CD8-positive, alpha-beta memory T cell (primary cell): ENCODE data around the gene STX7. TPM values are rescaled to one million over a fixed set of nuclear protein-coding genes. Genes with fewer than 3 reads are reported as not detected.

Source experiments
- CTCF ChIA-PET: fragments of 350-600 bp; sonication (Branson Sonifier 250); formaldehyde crosslinking; loops from one replicate; lab custom pipeline; 2021; ENCODE audit warnings: antibody characterized with exemption; lab: Charles Lee
- POLR2A ChIA-PET: fragments of 350-600 bp; sonication (Branson Sonifier 250); formaldehyde crosslinking; loops from one replicate; lab custom pipeline; 2021; ENCODE audit warnings: antibody characterized with exemption; lab: Charles Lee
- DNase-seq, 5 donors: peaks; one replicate each; pipeline versions ENCODE4 v3.0.0 to v3.0.0-alpha.2; 2020 to 2022; ENCODE audit warnings: mixed read lengths in 1 of 5
- H3K27ac ChIP-seq: one replicate; pipeline ENCODE4 v1.7.0; 2013; ENCODE audit warnings: low read depth, mild to moderate bottlenecking, low read length, moderate library complexity
- H3K27me3 ChIP-seq: 2 replicates; pipeline ENCODE4 v1.7.0; 2013; ENCODE audit warnings: low read length, mild to moderate bottlenecking; ENCODE audit not compliant: insufficient read depth, poor library complexity, severe bottlenecking
- H3K36me3 ChIP-seq: 2 replicates; pipeline ENCODE4 v1.7.0; 2013; ENCODE audit warnings: mild to moderate bottlenecking, low read length, moderate library complexity; ENCODE audit not compliant: insufficient read depth
- H3K4me1 ChIP-seq: 2 replicates; pipeline ENCODE4 v1.7.0; 2013; ENCODE audit warnings: mild to moderate bottlenecking, low read length, moderate library complexity; ENCODE audit not compliant: insufficient read depth
- H3K4me3 ChIP-seq: 2 replicates; pipeline ENCODE4 v1.7.0; 2013; ENCODE audit warnings: mild to moderate bottlenecking, low read length
- H3K9me3 ChIP-seq: 2 replicates; pipeline ENCODE4 v1.7.0; 2013; ENCODE audit warnings: mild to moderate bottlenecking, low read length
- H3K27ac Mint-ChIP-seq, 8 donors: one replicate each; pipeline ENCODE4 v1.8.0; 2020 to 2021; ENCODE audit warnings: mixed read lengths in 8 of 8, mild to moderate bottlenecking in 6 of 8, inconsistent platforms in 3 of 8, moderate library complexity in 3 of 8
- H3K27me3 Mint-ChIP-seq, 2 donors: one replicate each; pipeline ENCODE4 v1.8.0; 2020 to 2021; ENCODE audit warnings: mixed read lengths in 2 of 2, mild to moderate bottlenecking in 1 of 2, moderate library complexity in 1 of 2
- H3K36me3 Mint-ChIP-seq, 3 donors: one replicate each; pipeline ENCODE4 v1.8.0; 2020 to 2021; ENCODE audit warnings: mixed read lengths in 3 of 3, inconsistent platforms in 1 of 3, mild to moderate bottlenecking in 1 of 3
- H3K4me1 Mint-ChIP-seq, 3 donors: one replicate each; pipeline ENCODE4 v1.8.0; 2020 to 2021; ENCODE audit warnings: mixed read lengths in 3 of 3, inconsistent platforms in 1 of 3, mild to moderate bottlenecking in 1 of 3
- H3K4me3 Mint-ChIP-seq, 7 donors: one replicate each; pipeline ENCODE4 v1.8.0; 2020 to 2021; ENCODE audit warnings: mixed read lengths in 7 of 7, mild to moderate bottlenecking in 6 of 7, moderate library complexity in 4 of 7, inconsistent platforms in 2 of 7
- H3K9me3 Mint-ChIP-seq, 5 donors: one replicate each; pipeline ENCODE4 v1.8.0; 2020 to 2022; ENCODE audit warnings: mixed read lengths in 5 of 5, mild to moderate bottlenecking in 3 of 5, moderate library complexity in 2 of 5, inconsistent platforms in 1 of 5
- polyA plus RNA-seq: library from polyadenylated mRNA; unstranded; fragments of 300-500 nt; fragmentation: Illumina TruSeq; gene quantifications from one replicate; pipeline ENCODE4 v1.2.3, GENCODE V29; 2021
- total RNA-seq, 2 experiments: library from RNA; stranded (reverse); gene quantifications; one replicate each; pipeline ENCODE4 v1.2.3, GENCODE V29; 2021

STX7 gene
- total and polyA plus RNA-seq, 3 experiments from 2014 or later: 11.4 to 25.1 (median 19.0) TPM

DNA sequence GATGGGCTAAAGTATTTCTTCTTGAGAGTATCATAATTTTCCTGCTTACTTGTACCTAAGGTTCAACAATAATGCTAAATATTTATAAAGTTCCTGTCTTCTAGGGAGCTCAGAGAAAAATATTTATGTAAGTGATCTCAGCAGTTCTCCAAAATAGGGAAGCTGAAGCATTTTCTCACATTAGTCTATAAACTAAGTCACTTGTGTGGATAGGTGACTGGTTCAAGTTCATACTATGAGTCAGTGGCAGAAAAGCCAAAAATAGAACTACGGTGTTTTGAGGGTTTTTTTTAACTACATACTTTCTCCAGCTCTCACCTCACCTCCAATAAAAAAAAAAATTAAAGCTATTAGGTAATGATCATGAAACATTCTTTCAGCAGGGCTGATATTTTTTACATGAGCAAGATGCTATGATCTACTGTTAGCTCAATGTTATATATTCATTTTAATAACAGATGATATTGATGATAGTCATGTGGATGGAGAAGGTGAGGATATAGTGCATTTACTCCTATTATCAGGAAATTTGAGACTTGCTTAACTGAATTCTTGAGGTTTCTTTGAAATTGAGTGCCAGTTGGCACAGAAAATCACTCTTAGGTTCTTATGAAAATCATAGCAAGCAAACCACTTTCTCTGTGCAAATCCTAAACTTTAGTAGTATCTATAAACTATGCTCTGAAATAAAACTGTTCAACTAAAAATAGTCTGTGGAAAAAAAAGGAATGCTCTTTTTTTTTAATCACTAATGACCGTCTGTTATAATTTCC, 107.6 kb downstream of the STX7 start:
- H3K27me3 Mint-ChIP-seq: peaks cover 27 to 49% of the 10 kb centered on the region in 2 donors
- peaks cover 9% of the 10 kb centered on the region for H3K27me3 ChIP-seq
- no peaks in the 10 kb centered on the region for H3K36me3 Mint-ChIP-seq
- peak overlapping the region in 1 of 8 donors; percentile 13 for H3K27ac Mint-ChIP-seq
- no peaks in the 10 kb centered on the region for H3K9me3 ChIP-seq
- no peaks in the 10 kb centered on the region for H3K36me3 ChIP-seq
- H3K4me3 ChIP-seq: no peak overlapping the region
- DNase-seq: no peak
- H3K27ac ChIP-seq: no peak overlapping the region
- no peaks in the 10 kb centered on the region for H3K4me1 ChIP-seq
- peaks cover 0 to 11% (median 6%) of the 10 kb centered on the region in 3 donors for H3K4me1 Mint-ChIP-seq
- POLR2A ChIA-PET: interaction anchor here (0.6 kb wide), 1 partner anchor 65 kb away, joined by 5 read pairs; no protein-coding TSS in a partner anchor
- H3K4me3 Mint-ChIP-seq: no peak overlapping the region
- CTCF ChIA-PET: no interaction called here
- H3K9me3 Mint-ChIP-seq: no peaks in the 10 kb centered on the region

DNA sequence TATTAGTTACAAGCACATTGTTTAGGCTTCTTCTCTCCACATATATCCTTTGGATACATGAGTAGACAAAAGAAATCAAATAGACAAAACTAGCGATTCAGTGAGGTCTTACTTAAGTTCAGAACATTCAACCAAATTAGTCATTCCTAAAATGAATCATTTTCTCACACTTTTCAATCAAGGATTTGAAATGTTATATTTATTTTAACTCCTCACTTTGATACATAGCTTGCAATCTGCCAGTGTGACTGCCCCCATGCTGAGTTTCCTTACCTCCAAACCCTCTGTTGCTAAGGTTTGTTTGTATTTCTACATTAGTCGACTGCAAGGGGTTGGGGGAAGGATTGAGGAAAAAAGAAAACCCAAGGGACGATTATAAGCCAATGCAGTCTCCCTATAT, 108.2 kb downstream of the STX7 start:
- H3K4me1 Mint-ChIP-seq: peaks cover 0 to 16% (median 6%) of the 10 kb centered on the region in 3 donors
- Histone ChIP-seq H3K4me1 (no peaks in the 10 kb centered on the region), H3K4me3 (no peak overlapping the region), H3K36me3 (no peaks in the 10 kb centered on the region), H3K27ac (no peak overlapping the region), H3K9me3 (no peaks in the 10 kb centered on the region), H3K27me3 (peaks cover 12% of the 10 kb centered on the region)
- H3K36me3 Mint-ChIP-seq: no peaks in the 10 kb centered on the region
- POLR2A ChIA-PET: interaction anchor here (0.6 kb wide), 1 partner anchor 64 kb away, joined by 5 read pairs; no protein-coding TSS in a partner anchor
- H3K27me3 Mint-ChIP-seq: peaks cover 32 to 50% of the 10 kb centered on the region in 2 donors
- H3K4me3 Mint-ChIP-seq: no peak overlapping the region
- CTCF ChIA-PET: no interaction called here
- H3K27ac Mint-ChIP-seq: no peak overlapping the region
- DNase-seq: no peak
- H3K9me3 Mint-ChIP-seq: no peaks in the 10 kb centered on the region

- H3K27me3 ChIP-seq: peaks cover 12% of the 10 kb centered on the region
- H3K9me3 Mint-ChIP-seq: no peaks in the 10 kb centered on the region
- H3K36me3 Mint-ChIP-seq: no peaks in the 10 kb centered on the region
- POLR2A ChIA-PET: no interaction called here
- no peaks in the 10 kb centered on the region for H3K36me3 ChIP-seq
- no peak overlapping the region for H3K27ac Mint-ChIP-seq
- no peak for DNase-seq
- peaks cover 0 to 16% (median 6%) of the 10 kb centered on the region in 3 donors for H3K4me1 Mint-ChIP-seq
- no peaks in the 10 kb centered on the region for H3K9me3 ChIP-seq
- H3K27me3 Mint-ChIP-seq: peaks cover 34 to 54% of the 10 kb centered on the region in 2 donors
- no peaks in the 10 kb centered on the region for H3K4me1 ChIP-seq
- CTCF ChIA-PET: no interaction called here
- H3K27ac ChIP-seq: no peak overlapping the region
- no peak overlapping the region for H3K4me3 ChIP-seq
- no peak overlapping the region for H3K4me3 Mint-ChIP-seq
These were observed 108.6 kb downstream of the STX7 start for GRCh38 chr6:132404330-132404729.

DNA sequence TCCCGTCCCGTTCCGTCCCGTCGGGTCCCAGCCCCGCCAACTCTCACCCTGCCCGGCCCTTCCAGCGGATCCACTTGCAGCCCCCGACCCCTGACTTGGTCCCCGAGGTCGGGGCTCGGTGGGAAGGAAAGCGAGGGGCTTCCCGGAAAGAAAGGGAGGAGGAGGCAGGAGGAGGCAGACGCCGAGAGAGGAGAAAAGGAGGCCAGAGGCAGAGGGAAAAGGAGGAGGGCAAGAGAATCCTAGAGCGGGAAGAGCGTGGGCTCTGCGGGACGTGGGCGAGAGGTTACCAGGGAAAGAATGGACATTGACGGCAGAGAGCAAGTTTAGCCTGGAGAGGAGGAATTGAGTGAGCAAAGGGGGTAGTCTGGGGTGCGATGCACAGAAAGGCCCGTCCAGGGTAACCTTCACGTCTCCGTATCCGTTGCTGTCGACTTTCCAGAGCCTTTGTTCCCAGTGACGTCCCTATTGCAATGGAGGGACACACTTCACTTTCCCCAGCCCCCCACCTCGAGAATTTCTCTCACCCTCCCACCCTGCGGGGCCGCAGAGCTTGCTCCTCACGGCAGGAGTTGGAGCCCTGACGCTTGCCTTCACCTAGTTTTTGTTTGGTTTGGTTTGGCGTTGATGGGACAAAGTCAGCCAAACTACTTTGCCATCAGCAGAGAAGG, 111.2 kb downstream of the STX7 start:
- Mint-ChIP-seq H3K4me1 (peaks cover 0 to 16% (median 6%) of the 10 kb centered on the region in 3 donors), H3K9me3 (no peaks in the 10 kb centered on the region), H3K27ac (no peak overlapping the region), H3K4me3 (peak overlapping the region in 6 of 7 donors; percentile 26 to 53 (median 46)), H3K27me3 (peaks cover 30 to 65% of the 10 kb centered on the region in 2 donors), H3K36me3 (no peaks in the 10 kb centered on the region)
- DNase-seq: no peak
- no peaks in the 10 kb centered on the region for H3K4me1 ChIP-seq
- no peak overlapping the region for H3K4me3 ChIP-seq
- no peaks in the 10 kb centered on the region for H3K9me3 ChIP-seq
- peaks cover 16% of the 10 kb centered on the region for H3K27me3 ChIP-seq
- no peak overlapping the region for H3K27ac ChIP-seq
- ChIA-PET CTCF (no interaction called here), POLR2A (no interaction called here)
- no peaks in the 10 kb centered on the region for H3K36me3 ChIP-seq

- Mint-ChIP-seq H3K9me3 (peaks cover 0 to 4% (median 0%) of the 10 kb centered on the region in 5 donors), H3K4me1 (peaks cover 0 to 16% (median 6%) of the 10 kb centered on the region in 3 donors), H3K27ac (no peak within 1 kb of the TSS), H3K4me3 (peak within 1 kb of the TSS in 6 of 7 donors; percentile 26 to 85 (median 55)), H3K27me3 (peaks cover 30 to 66% of the 10 kb centered on the region in 2 donors), H3K36me3 (no peaks in the 10 kb centered on the region)
- Histone ChIP-seq H3K27ac (no peak within 1 kb of the TSS), H3K4me1 (no peaks in the 10 kb centered on the region), H3K4me3 (no peak within 1 kb of the TSS), H3K9me3 (no peaks in the 10 kb centered on the region), H3K36me3 (no peaks in the 10 kb centered on the region), H3K27me3 (peaks cover 16% of the 10 kb centered on the region)
- ChIA-PET POLR2A (no interaction called here), CTCF (no interaction called here)
- DNase-seq: peak in 2 of 5 donors; percentile 1 to 46
These were observed 111.9 kb downstream of the STX7 start, which contains the start of gene MOXD1 for GRCh38 chr6:132400883-132401617. TSS of gene MOXD1 (minus strand) at chr6:132401475. CDS start at chr6:132401426, 49 bp downstream.

- H3K36me3 Mint-ChIP-seq: no peaks in the 10 kb centered on the region
- Histone ChIP-seq H3K4me3 (no peak overlapping the region), H3K36me3 (no peaks in the 10 kb centered on the region), H3K27me3 (peaks cover 16% of the 10 kb centered on the region), H3K4me1 (no peaks in the 10 kb centered on the region), H3K9me3 (no peaks in the 10 kb centered on the region), H3K27ac (no peak overlapping the region)
- peak overlapping the region in 6 of 7 donors; percentile 9 to 85 (median 55) for H3K4me3 Mint-ChIP-seq
- no peak overlapping the region for H3K27ac Mint-ChIP-seq
- DNase-seq: no peak
- peaks cover 0 to 16% (median 6%) of the 10 kb centered on the region in 3 donors for H3K4me1 Mint-ChIP-seq
- H3K27me3 Mint-ChIP-seq: peaks cover 30 to 65% of the 10 kb centered on the region in 2 donors
- ChIA-PET CTCF (no interaction called here), POLR2A (no interaction called here)
- H3K9me3 Mint-ChIP-seq: peaks cover 0 to 8% (median under 1%) of the 10 kb centered on the region in 5 donors
These were observed 112.4 kb downstream of the STX7 start for GRCh38 chr6:132400555-132400882.

DNA sequence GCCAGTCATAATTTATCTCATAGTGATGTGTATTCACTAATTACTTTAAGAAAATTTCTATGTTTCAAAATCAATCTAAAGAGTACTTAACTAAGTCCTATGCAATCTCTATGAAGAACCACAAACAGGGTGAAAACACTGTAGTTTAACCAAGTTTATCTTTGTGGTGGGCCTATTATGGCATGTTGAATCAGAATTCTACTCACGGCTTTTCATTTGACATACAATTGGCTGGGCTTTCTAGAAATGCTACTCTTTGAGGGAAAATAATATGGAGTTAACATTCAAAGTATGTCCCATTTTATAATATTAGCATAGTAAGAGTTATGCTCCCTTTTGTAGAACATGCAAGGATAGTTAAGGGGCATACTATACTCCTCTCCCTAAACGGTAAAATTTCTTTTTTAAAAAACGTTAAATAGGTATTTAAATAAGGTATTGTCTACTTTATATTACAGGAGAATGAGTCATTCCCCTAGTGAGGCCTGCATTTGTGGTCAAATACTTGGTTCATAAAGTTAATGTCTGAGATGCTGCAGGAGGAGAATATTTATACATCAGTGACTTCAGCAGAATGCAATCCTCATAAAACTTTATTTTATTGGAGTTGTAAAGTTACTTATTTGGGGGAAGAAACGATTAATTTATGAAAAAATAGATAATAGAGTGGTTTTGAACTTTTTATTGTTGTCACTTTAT, 113.4 kb downstream of the STX7 start:
- H3K4me3 ChIP-seq: no peak overlapping the region
- CTCF ChIA-PET: no interaction called here
- peaks cover 32 to 65% of the 10 kb centered on the region in 2 donors for H3K27me3 Mint-ChIP-seq
- POLR2A ChIA-PET: no interaction called here
- H3K36me3 ChIP-seq: no peaks in the 10 kb centered on the region
- DNase-seq: no peak
- peak overlapping the region in 1 of 7 donors; percentile 26 for H3K4me3 Mint-ChIP-seq
- peaks cover 7 to 18% (median 10%) of the 10 kb centered on the region in 5 donors for H3K9me3 Mint-ChIP-seq
- peaks cover 0 to 16% (median 6%) of the 10 kb centered on the region in 3 donors for H3K4me1 Mint-ChIP-seq
- no peak overlapping the region for H3K27ac Mint-ChIP-seq
- H3K9me3 ChIP-seq: no peaks in the 10 kb centered on the region
- peaks cover 0 to under 1% (median 0%) of the 10 kb centered on the region in 3 donors for H3K36me3 Mint-ChIP-seq
- H3K27ac ChIP-seq: no peak overlapping the region
- no peaks in the 10 kb centered on the region for H3K4me1 ChIP-seq
- peaks cover 16% of the 10 kb centered on the region for H3K27me3 ChIP-seq
